ENCODE results near the gene LAMA4.

LAMA4 gene

GRCh38 chr6:112253841-112254816 lies at the start of gene LAMA4:
TSS of gene LAMA4 (minus strand) at chr6:112254567. CDS start at chr6:112254150, 417 bp downstream.
- no peaks in the 10 kb centered on the region for H3K36me3 ChIP-seq (ENCODE audit: control insufficient read depth in 1 of 2, insufficient read depth in 2 of 2, low read length in 2 of 2)
- no peaks in the 10 kb centered on the region for H3K9me3 ChIP-seq (ENCODE audit: control insufficient read depth in 1 of 2, low read length in 2 of 2)
- no peaks in the 10 kb centered on the region for H3K27me3 ChIP-seq (ENCODE audit: low read depth, low read length)
- peak within 1 kb of the TSS; percentile 83 to 92 for H3K4me3 ChIP-seq (ENCODE audit: low read depth in 1 of 2, low read length in 2 of 2)
- H3K27ac ChIP-seq (ENCODE audit: low read length) = peak within 1 kb of the TSS; percentile 89
- H3K4me1 ChIP-seq (ENCODE audit: control insufficient read depth in 1 of 2, insufficient read depth in 2 of 2, low read length in 2 of 2) = peaks cover 0 to 19% of the 10 kb centered on the region in 2 donors

- no peaks in the 10 kb centered on the region for H3K27me3 ChIP-seq (ENCODE audit: low read depth, low read length)
- H3K27ac ChIP-seq (ENCODE audit: low read length) = no peak overlapping the region
- H3K36me3 ChIP-seq (ENCODE audit: control insufficient read depth in 1 of 2, insufficient read depth in 2 of 2, low read length in 2 of 2) = no peaks in the 10 kb centered on the region
- H3K4me1 ChIP-seq (ENCODE audit: control insufficient read depth in 1 of 2, insufficient read depth in 2 of 2, low read length in 2 of 2) = no peaks in the 10 kb centered on the region
- H3K4me3 ChIP-seq (ENCODE audit: low read depth in 1 of 2, low read length in 2 of 2) = no peak overlapping the region
- no peaks in the 10 kb centered on the region for H3K9me3 ChIP-seq (ENCODE audit: control insufficient read depth in 1 of 2, low read length in 2 of 2)
These were observed 47.9 kb upstream of the LAMA4 start for GRCh38 chr6:112302142-112302705.

GRCh38 chr6:112300896-112301295 lies 46.5 kb upstream of the LAMA4 start:
- no peaks in the 10 kb centered on the region for H3K27me3 ChIP-seq (ENCODE audit: low read depth, low read length)
- no peak overlapping the region for H3K4me3 ChIP-seq (ENCODE audit: low read depth in 1 of 2, low read length in 2 of 2)
- no peaks in the 10 kb centered on the region for H3K36me3 ChIP-seq (ENCODE audit: control insufficient read depth in 1 of 2, insufficient read depth in 2 of 2, low read length in 2 of 2)
- H3K9me3 ChIP-seq (ENCODE audit: control insufficient read depth in 1 of 2, low read length in 2 of 2) = no peaks in the 10 kb centered on the region
- H3K27ac ChIP-seq (ENCODE audit: low read length) = no peak overlapping the region
- H3K4me1 ChIP-seq (ENCODE audit: control insufficient read depth in 1 of 2, insufficient read depth in 2 of 2, low read length in 2 of 2) = no peaks in the 10 kb centered on the region

- Histone ChIP-seq H3K4me3 (ENCODE audit: low read depth in 1 of 2, low read length in 2 of 2) (no peak overlapping the region), H3K9me3 (ENCODE audit: control insufficient read depth in 1 of 2, low read length in 2 of 2) (no peaks in the 10 kb centered on the region), H3K36me3 (ENCODE audit: control insufficient read depth in 1 of 2, insufficient read depth in 2 of 2, low read length in 2 of 2) (no peaks in the 10 kb centered on the region), H3K27ac (ENCODE audit: low read length) (peak overlapping the region; percentile 61), H3K27me3 (ENCODE audit: low read depth, low read length) (no peaks in the 10 kb centered on the region), H3K4me1 (ENCODE audit: control insufficient read depth in 1 of 2, insufficient read depth in 2 of 2, low read length in 2 of 2) (no peaks in the 10 kb centered on the region)
These were observed 44.5 kb upstream of the LAMA4 start for GRCh38 chr6:112298816-112299281.

GRCh38 chr6:112298021-112298745 lies 43.8 kb upstream of the LAMA4 start:
- H3K4me3 ChIP-seq (ENCODE audit: low read depth in 1 of 2, low read length in 2 of 2) = no peak overlapping the region
- no peaks in the 10 kb centered on the region for H3K27me3 ChIP-seq (ENCODE audit: low read depth, low read length)
- H3K27ac ChIP-seq (ENCODE audit: low read length) = peak overlapping the region; percentile 61
- H3K9me3 ChIP-seq (ENCODE audit: control insufficient read depth in 1 of 2, low read length in 2 of 2) = no peaks in the 10 kb centered on the region
- H3K36me3 ChIP-seq (ENCODE audit: control insufficient read depth in 1 of 2, insufficient read depth in 2 of 2, low read length in 2 of 2) = no peaks in the 10 kb centered on the region
- H3K4me1 ChIP-seq (ENCODE audit: control insufficient read depth in 1 of 2, insufficient read depth in 2 of 2, low read length in 2 of 2) = no peaks in the 10 kb centered on the region

- H3K9me3 ChIP-seq (ENCODE audit: control insufficient read depth in 1 of 2, low read length in 2 of 2) = no peaks in the 10 kb centered on the region
- H3K27ac ChIP-seq (ENCODE audit: low read length) = no peak overlapping the region
- no peaks in the 10 kb centered on the region for H3K36me3 ChIP-seq (ENCODE audit: control insufficient read depth in 1 of 2, insufficient read depth in 2 of 2, low read length in 2 of 2)
- H3K4me1 ChIP-seq (ENCODE audit: control insufficient read depth in 1 of 2, insufficient read depth in 2 of 2, low read length in 2 of 2) = no peaks in the 10 kb centered on the region
- no peaks in the 10 kb centered on the region for H3K27me3 ChIP-seq (ENCODE audit: low read depth, low read length)
- no peak overlapping the region for H3K4me3 ChIP-seq (ENCODE audit: low read depth in 1 of 2, low read length in 2 of 2)
These were observed 42.3 kb upstream of the LAMA4 start for GRCh38 chr6:112296694-112297093.

- H3K27me3 ChIP-seq (ENCODE audit: low read depth, low read length) = no peaks in the 10 kb centered on the region
- H3K36me3 ChIP-seq (ENCODE audit: control insufficient read depth in 1 of 2, insufficient read depth in 2 of 2, low read length in 2 of 2) = no peaks in the 10 kb centered on the region
- H3K27ac ChIP-seq (ENCODE audit: low read length) = no peak overlapping the region
- H3K4me1 ChIP-seq (ENCODE audit: control insufficient read depth in 1 of 2, insufficient read depth in 2 of 2, low read length in 2 of 2) = no peaks in the 10 kb centered on the region
- H3K4me3 ChIP-seq (ENCODE audit: low read depth in 1 of 2, low read length in 2 of 2) = no peak overlapping the region
- no peaks in the 10 kb centered on the region for H3K9me3 ChIP-seq (ENCODE audit: control insufficient read depth in 1 of 2, low read length in 2 of 2)
These were observed 41.8 kb upstream of the LAMA4 start for GRCh38 chr6:112296122-112296521.

- H3K9me3 ChIP-seq (ENCODE audit: control insufficient read depth in 1 of 2, low read length in 2 of 2) = no peaks in the 10 kb centered on the region
- no peaks in the 10 kb centered on the region for H3K27me3 ChIP-seq (ENCODE audit: low read depth, low read length)
- peaks cover 0 to 15% of the 10 kb centered on the region in 2 donors for H3K4me1 ChIP-seq (ENCODE audit: control insufficient read depth in 1 of 2, insufficient read depth in 2 of 2, low read length in 2 of 2)
- no peak overlapping the region for H3K27ac ChIP-seq (ENCODE audit: low read length)
- no peak overlapping the region for H3K4me3 ChIP-seq (ENCODE audit: low read depth in 1 of 2, low read length in 2 of 2)
- H3K36me3 ChIP-seq (ENCODE audit: control insufficient read depth in 1 of 2, insufficient read depth in 2 of 2, low read length in 2 of 2) = no peaks in the 10 kb centered on the region
These were observed 36.9 kb upstream of the LAMA4 start for GRCh38 chr6:112291161-112291762.

- Histone ChIP-seq H3K27ac (ENCODE audit: low read length) (peak overlapping the region; percentile 57), H3K9me3 (ENCODE audit: control insufficient read depth in 1 of 2, low read length in 2 of 2) (no peaks in the 10 kb centered on the region), H3K27me3 (ENCODE audit: low read depth, low read length) (no peaks in the 10 kb centered on the region), H3K36me3 (ENCODE audit: control insufficient read depth in 1 of 2, insufficient read depth in 2 of 2, low read length in 2 of 2) (no peaks in the 10 kb centered on the region), H3K4me3 (ENCODE audit: low read depth in 1 of 2, low read length in 2 of 2) (no peak overlapping the region), H3K4me1 (ENCODE audit: control insufficient read depth in 1 of 2, insufficient read depth in 2 of 2, low read length in 2 of 2) (peaks cover 0 to 15% of the 10 kb centered on the region in 2 donors)
These were observed 34.7 kb upstream of the LAMA4 start for GRCh38 chr6:112289038-112289566.

- no peaks in the 10 kb centered on the region for H3K27me3 ChIP-seq (ENCODE audit: low read depth, low read length)
- no peak overlapping the region for H3K27ac ChIP-seq (ENCODE audit: low read length)
- H3K4me1 ChIP-seq (ENCODE audit: control insufficient read depth in 1 of 2, insufficient read depth in 2 of 2, low read length in 2 of 2) = peaks cover 0 to 15% of the 10 kb centered on the region in 2 donors
- H3K36me3 ChIP-seq (ENCODE audit: control insufficient read depth in 1 of 2, insufficient read depth in 2 of 2, low read length in 2 of 2) = no peaks in the 10 kb centered on the region
- H3K9me3 ChIP-seq (ENCODE audit: control insufficient read depth in 1 of 2, low read length in 2 of 2) = no peaks in the 10 kb centered on the region
- H3K4me3 ChIP-seq (ENCODE audit: low read depth in 1 of 2, low read length in 2 of 2) = no peak overlapping the region
These were observed 34.1 kb upstream of the LAMA4 start for GRCh38 chr6:112288475-112288874.
